NCI-H2196 (cell line): ENCODE measurements around the gene CYP3A7.
"Not testable (repeated sequence)": the region's sequence is repeated elsewhere in the genome, so short reads cannot be mapped to it uniquely, and the experiment has no call there.

ENCODE experiments used
- DNase-seq: peaks from one replicate; lab custom pipeline; 2025; ENCODE audit not compliant: unreplicated experiment; lab: John Stamatoyannopoulos, UW

CYP3A7 gene

GRCh38 chr7:99674995-99675742, 59.8 kb downstream of the CYP3A7 start:
- no peak for DNase-seq

GRCh38 chr7:99672573-99672972, 62.4 kb downstream of the CYP3A7 start:
- no peak for DNase-seq

GRCh38 chr7:99669782-99670181, 65.2 kb downstream of the CYP3A7 start:
- no peak for DNase-seq

- no peak for DNase-seq
Observed at GRCh38 chr7:99668541-99668940, 66.5 kb downstream of the CYP3A7 start.

GRCh38 chr7:99667179-99667578, 67.8 kb downstream of the CYP3A7 start:
- no peak for DNase-seq

GRCh38 chr7:99666013-99666395, 69.0 kb downstream of the CYP3A7 start:
- no peak for DNase-seq

- DNase-seq, result no peak
Observed at GRCh38 chr7:99665312-99666012, 69.5 kb downstream of the CYP3A7 start.

GRCh38 chr7:99657879-99658278, 77.1 kb downstream of the CYP3A7 start:
- DNase-seq, result not testable (repeated sequence)
